HEK293T (cell line): ENCODE data around the gene SMAD5.

Source experiments
- FOXA1 ChIP-seq: fragments of 450-650 bp; IDR thresholded peaks from 2 replicates; pipeline ENCODE4 v1.6.1; 2016; ENCODE audit warnings: mild to moderate bottlenecking
- FOXM1 ChIP-seq: fragments of 450-650 bp; IDR thresholded peaks from 2 replicates; pipeline ENCODE4 v1.6.1; 2017; ENCODE audit warnings: mild to moderate bottlenecking, borderline replicate concordance
- HDGF ChIP-seq: fragments of 450-650 bp; IDR thresholded peaks from 2 replicates; pipeline ENCODE4 v1.6.1; 2017; ENCODE audit warnings: antibody characterized with exemption, borderline replicate concordance

DNA sequence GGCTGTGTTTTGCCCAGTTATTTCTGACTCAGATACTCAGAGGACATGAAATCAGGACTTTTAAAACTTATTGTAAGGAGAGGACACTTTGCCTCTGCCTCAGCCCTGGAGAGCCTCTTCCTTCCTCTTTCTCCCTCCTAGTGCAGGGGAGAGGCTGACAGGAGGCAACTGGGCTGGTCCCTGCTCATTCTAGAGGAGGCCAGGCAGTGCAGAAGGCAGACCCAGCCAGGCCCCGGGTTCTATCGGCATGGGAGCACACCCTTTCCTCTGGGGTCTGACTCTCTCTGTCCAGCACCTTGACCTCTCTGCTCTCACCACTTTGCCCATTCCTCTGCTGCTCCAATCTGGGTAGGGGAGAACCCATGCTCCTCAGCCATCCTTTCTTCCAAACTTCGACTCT is 76.3 kb downstream of the SMAD5 start:
- TF ChIP-seq HDGF (no peak), FOXM1 (no peak), FOXA1 (no peak)
